ENCODE results near the gene PLD4. TPM values are rescaled to one million over a fixed set of nuclear protein-coding genes. Genes with fewer than 3 reads are reported as not detected.
A peak's percentile ranks its signal among the peaks of the same experiment; 100 is the strongest.

Gene PLD4
- total RNA-seq, 4 donors from 2014 or later, result 0.16 TPM; not detected in 3

DNA sequence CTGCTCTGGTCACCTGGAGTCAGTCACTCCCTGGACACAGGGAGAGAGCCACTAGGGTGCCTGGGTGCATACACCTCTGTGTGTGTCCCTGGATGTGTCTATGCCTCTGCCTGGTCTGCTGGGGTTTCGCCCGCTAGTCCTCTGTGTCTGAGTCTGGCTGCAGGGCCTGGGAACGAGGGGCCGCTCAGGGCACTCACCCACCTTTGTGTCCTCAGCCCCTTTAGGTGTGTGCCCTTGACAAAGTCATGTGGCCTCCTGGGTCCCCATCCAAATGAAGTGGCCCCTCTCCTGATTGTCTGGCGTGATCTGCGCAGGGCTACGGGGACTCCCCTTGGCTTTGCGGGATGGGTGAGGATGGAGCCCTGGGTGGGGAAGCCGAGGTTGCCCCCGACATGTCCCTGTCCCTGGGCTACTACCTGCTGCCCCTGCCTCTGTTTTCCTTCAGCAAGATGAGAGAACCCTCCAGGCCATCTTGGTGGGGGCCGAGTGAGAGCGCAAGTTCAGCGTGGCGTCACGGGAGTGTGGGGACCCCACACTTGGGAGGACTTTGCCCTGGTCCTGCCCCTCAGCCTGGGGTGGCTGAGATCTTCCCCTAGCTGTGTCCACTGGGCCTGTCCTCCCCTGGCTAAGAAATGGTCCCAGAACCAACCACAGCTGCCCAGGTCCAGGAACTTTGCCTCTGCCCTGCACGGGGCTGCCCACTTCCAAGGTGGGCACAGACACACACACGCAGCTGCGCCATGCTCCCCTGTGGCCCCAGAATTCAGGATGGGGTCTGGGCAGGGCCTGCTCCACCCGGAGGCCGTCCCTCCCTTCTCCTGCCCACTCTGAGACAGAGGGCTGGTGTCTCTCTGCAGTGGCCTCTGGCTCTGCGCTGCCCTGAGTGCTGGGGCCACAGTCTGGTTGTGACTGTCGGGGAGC is 56.2 kb downstream of the PLD4 start:
- DNase-seq (ENCODE audit: low spot score in 2 of 2), result peak; percentile 60 to 72
- Histone ChIP-seq H3K36me3 (no peaks in the 10 kb centered on the region), H3K4me3 (no peak overlapping the region), H3K4me1 (peaks cover 30% of the 10 kb centered on the region), H3K27ac (no peak overlapping the region), H3K27me3 (no peaks in the 10 kb centered on the region), H3K9me3 (no peaks in the 10 kb centered on the region)
- TF ChIP-seq POLR2AphosphoS5 (IDR thresholded peaks at IDR 0.05) (no peak), EP300 (IDR thresholded peaks at IDR 0.05) (no peak), POLR2A (IDR thresholded peaks at IDR 0.05) (no peak)
- TF ChIP-seq, protein P1, sequence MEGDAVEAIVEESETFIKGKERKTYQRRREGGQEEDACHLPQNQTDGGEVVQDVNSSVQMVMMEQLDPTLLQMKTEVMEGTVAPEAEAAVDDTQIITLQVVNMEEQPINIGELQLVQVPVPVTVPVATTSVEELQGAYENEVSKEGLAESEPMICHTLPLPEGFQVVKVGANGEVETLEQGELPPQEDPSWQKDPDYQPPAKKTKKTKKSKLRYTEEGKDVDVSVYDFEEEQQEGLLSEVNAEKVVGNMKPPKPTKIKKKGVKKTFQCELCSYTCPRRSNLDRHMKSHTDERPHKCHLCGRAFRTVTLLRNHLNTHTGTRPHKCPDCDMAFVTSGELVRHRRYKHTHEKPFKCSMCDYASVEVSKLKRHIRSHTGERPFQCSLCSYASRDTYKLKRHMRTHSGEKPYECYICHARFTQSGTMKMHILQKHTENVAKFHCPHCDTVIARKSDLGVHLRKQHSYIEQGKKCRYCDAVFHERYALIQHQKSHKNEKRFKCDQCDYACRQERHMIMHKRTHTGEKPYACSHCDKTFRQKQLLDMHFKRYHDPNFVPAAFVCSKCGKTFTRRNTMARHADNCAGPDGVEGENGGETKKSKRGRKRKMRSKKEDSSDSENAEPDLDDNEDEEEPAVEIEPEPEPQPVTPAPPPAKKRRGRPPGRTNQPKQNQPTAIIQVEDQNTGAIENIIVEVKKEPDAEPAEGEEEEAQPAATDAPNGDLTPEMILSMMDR (IDR thresholded peaks at IDR 0.05), result no peak
- 94% methylated on average over 6 of the region's 22 CpGs for WGBS

DNA sequence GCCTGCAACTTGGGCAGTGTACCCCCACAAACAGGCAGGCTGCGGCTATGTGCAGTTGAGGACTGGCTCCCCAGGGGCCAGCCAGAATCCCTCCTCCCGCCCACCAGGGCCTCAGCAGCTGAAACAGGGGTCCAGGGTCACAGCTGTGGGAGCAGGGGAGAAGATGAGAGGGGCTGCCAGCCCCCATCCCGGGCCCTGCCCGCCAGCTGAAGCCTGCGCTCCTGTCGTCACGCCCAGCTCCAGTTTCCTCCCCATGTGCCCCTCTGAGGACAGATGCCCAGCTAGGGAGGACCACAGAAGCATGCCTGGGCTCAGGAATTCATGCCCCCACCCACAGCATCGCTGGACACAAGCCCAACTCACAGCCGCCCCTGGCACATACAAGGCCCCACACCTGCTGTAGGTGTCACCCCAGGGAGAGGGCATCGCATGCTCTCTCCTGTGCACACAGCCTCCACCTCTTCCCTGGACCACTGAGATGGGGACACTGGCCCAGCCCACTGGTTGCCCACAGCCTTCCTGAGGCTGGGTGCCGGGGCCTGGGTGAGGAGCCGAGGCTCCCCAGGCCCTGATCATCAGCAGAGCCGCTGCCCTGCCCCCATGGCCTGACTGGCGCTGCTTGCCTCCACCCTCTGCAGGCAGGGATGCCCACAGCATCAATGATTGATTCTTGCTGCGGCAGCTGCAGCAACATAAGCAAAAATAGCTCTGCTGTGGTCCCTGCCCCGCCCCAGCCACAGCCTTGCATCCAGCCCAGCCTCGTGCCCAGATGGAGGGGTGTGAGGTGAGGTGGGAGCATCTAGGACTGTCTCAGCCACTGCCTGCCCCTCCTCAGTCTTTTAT is 57.2 kb downstream of the PLD4 start:
- Histone ChIP-seq H3K36me3 (no peaks in the 10 kb centered on the region), H3K4me1 (peaks cover 30% of the 10 kb centered on the region), H3K27me3 (no peaks in the 10 kb centered on the region), H3K27ac (no peak overlapping the region), H3K4me3 (no peak overlapping the region), H3K9me3 (no peaks in the 10 kb centered on the region)
- WGBS, result 86% methylated on average over 1 of the region's 17 CpGs
- TF ChIP-seq, protein P1 (IDR thresholded peaks at IDR 0.05), result no peak
- TF ChIP-seq EP300 (IDR thresholded peaks at IDR 0.05), result no peak
- no peak for TF ChIP-seq POLR2AphosphoS5 (IDR thresholded peaks at IDR 0.05)
- no peak for TF ChIP-seq POLR2A (IDR thresholded peaks at IDR 0.05)
- DNase-seq (ENCODE audit: low spot score in 2 of 2), result peak; percentile 53 to 72

DNA sequence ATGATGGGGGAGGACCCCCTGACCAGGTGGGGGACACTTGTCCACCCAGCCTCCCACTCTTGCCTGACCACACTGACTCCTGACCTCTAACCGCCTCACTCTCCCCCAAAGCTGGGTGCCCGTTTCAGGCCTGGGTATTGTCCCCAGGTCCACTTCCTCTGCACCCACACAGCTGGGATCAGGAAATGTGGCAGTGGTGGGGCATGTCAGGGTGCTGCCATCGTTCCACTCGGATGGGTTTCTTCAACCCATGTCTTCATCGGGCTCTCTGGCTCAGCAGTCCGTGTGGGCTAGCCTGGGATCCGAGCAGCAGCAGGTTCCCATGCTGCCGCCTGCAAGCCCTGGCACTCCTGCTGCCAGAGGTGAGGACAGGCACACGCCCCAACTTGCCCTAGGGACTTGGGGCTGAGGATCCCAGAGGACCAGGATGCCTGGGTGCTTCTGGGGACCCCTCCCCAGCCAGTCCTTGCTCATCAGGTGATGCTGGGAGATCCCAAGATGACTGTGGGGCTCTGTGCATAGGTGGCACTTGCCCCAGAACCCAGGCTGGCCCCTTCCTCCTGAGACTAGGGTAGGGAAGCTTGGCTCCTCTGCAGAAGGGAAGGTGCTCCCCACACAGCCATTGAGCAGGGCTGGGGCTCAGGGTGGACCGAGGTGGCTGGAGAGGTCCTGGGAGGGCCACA is 58.0 kb downstream of the PLD4 start:
- WGBS, result 82% methylated on average over 8 of the region's 10 CpGs
- no peak overlapping the region for H3K4me3 ChIP-seq
- no peak overlapping the region for H3K27ac ChIP-seq
- TF ChIP-seq, protein P1 (IDR thresholded peaks at IDR 0.05), result no peak
- TF ChIP-seq EP300 (IDR thresholded peaks at IDR 0.05), result no peak
- no peak for TF ChIP-seq POLR2AphosphoS5 (IDR thresholded peaks at IDR 0.05)
- no peak for TF ChIP-seq POLR2A (IDR thresholded peaks at IDR 0.05)
- no peaks in the 10 kb centered on the region for H3K36me3 ChIP-seq
- peak; percentile 62 to 67 for DNase-seq (ENCODE audit: low spot score in 2 of 2)
- peaks cover 26% of the 10 kb centered on the region for H3K4me1 ChIP-seq
- H3K27me3 ChIP-seq, result no peaks in the 10 kb centered on the region
- H3K9me3 ChIP-seq, result no peaks in the 10 kb centered on the region

Other genes with a start within 250 kb of the PLD4 start
- 100 to 1,000 TPM in 1 of 4 donors, 10 to 100 TPM in 3; 52.1 to 126 (median 81.8) TPM for gene INF2, start 235.3 kb upstream of the PLD4 start, total RNA-seq
- gene ADSS1, start 200.7 kb upstream of the PLD4 start, total RNA-seq, result 10 to 100 TPM in 2 of 4 donors, 1 to 10 TPM in 2; 2.8 to 12.4 (median 9.0) TPM
- gene SIVA1, start 171.7 kb upstream of the PLD4 start, total RNA-seq, result 100 to 1,000 TPM in 3 of 4 donors, 10 to 100 TPM in 1; 94.0 to 159 (median 142) TPM
- gene AKT1, start 129.1 kb upstream of the PLD4 start, total RNA-seq, result 10 to 100 TPM; 63.1 to 77.6 (median 70.4) TPM
- gene ZBTB42, start 123.8 kb upstream of the PLD4 start, total RNA-seq, result 1 to 10 TPM; 3.7 to 9.8 (median 7.8) TPM
- 10 to 100 TPM; 53.3 to 70.1 (median 60.4) TPM for gene CEP170B, start 59.6 kb upstream of the PLD4 start, total RNA-seq
- gene AHNAK2, start 53.5 kb downstream of the PLD4 start, total RNA-seq, result 100 to 1,000 TPM; 829 to 975 (median 858) TPM
- 10 to 100 TPM in 2 of 4 donors, 1 to 10 TPM in 2; 6.3 to 10.9 (median 9.1) TPM for gene CLBA1, start 60.9 kb downstream of the PLD4 start, total RNA-seq
- gene CDCA4, start 96.2 kb downstream of the PLD4 start, total RNA-seq, result 10 to 100 TPM; 27.7 to 38.6 (median 35.8) TPM
- gene GPR132, start 140.6 kb downstream of the PLD4 start, total RNA-seq, result 1 to 10 TPM in 2 of 4 donors, under 1 TPM in 2; 0.95 to 2.7 (median 1.3) TPM
- 10 to 100 TPM; 47.4 to 75.4 (median 67.2) TPM for gene JAG2, start 243.9 kb downstream of the PLD4 start, total RNA-seq

All from suprapubic skin (tissue), 4 donors.